BJ (cell line): ENCODE measurements around the gene LYL1. TPM values are rescaled to one million over a fixed set of nuclear protein-coding genes. Genes with fewer than 3 reads are reported as not detected.

Source experiments
- CTCF ChIA-PET: fragments of 350-600 bp; formaldehyde crosslinking; extraction: SDS; loops from one replicate; lab custom pipeline; 2021; ENCODE audit warnings: antibody characterized with exemption, inconsistent platforms; lab: Yijun Ruan, JAX
- POLR2A ChIA-PET: fragments of 300-600 bp; sonication (Branson Sonifier 250); formaldehyde crosslinking; extraction: SDS; loops from one replicate; lab custom pipeline; 2021; ENCODE audit warnings: antibody characterized with exemption; lab: Charles Lee
- DNase-seq: peaks from one replicate; pipeline ENCODE4 v3.0.0-alpha.2; 2011; ENCODE audit warnings: low read depth
- H3K27me3 ChIP-seq: 2 replicates; pipeline ENCODE4 v1.6.0; 2011; ENCODE audit warnings: low read length; ENCODE audit not compliant: control insufficient read depth, insufficient read depth
- H3K36me3 ChIP-seq: 2 replicates; pipeline ENCODE4 v1.5.1; 2011; ENCODE audit warnings: low read length; ENCODE audit not compliant: control insufficient read depth, insufficient read depth
- H3K4me3 ChIP-seq: 2 replicates; pipeline ENCODE4 v1.5.1; 2011; ENCODE audit warnings: low read depth, mild to moderate bottlenecking, control low read depth, low read length
- polyA plus RNA-seq: library from polyadenylated mRNA; depleted of rRNA; stranded (reverse); fragments of >200 nt; gene quantifications from 2 replicates; pipeline ENCODE4 v1.2.3, GENCODE V29; 2011
- TF ChIP-seq, protein P1 (sequence below): IDR thresholded peaks from 2 replicates; pipeline ENCODE4 v1.5.1; 2011; ENCODE audit warnings: low read depth, mild to moderate bottlenecking, control low read depth, inconsistent platforms, low read length, moderate library complexity; ENCODE audit not compliant: insufficient read depth

LYL1 gene
- polyA plus RNA-seq, 1 experiment, result 0.29 TPM

DNA sequence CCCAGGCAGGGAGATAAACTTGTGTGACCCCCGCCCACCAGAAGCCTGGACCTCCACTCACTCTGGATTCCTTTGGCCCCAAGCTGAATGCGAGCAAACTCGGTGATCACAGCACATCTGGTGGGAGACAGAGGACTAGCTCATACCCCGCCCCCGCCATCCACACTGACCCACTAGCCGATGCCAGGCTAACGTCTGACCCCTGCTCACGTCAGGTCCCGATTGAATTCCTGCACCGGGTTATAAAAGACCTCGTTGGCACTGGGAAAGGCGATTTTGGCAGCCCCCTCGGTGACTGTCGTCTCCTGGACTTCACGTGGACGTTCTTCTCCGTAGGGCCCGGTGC lies 13.3 kb upstream of the LYL1 start:
- POLR2A ChIA-PET, result no interaction called here
- Histone ChIP-seq H3K27me3 (no peaks in the 10 kb centered on the region), H3K36me3 (peaks cover 6% of the 10 kb centered on the region), H3K4me3 (peak overlapping the region; percentile 99)
- TF ChIP-seq, protein P1, sequence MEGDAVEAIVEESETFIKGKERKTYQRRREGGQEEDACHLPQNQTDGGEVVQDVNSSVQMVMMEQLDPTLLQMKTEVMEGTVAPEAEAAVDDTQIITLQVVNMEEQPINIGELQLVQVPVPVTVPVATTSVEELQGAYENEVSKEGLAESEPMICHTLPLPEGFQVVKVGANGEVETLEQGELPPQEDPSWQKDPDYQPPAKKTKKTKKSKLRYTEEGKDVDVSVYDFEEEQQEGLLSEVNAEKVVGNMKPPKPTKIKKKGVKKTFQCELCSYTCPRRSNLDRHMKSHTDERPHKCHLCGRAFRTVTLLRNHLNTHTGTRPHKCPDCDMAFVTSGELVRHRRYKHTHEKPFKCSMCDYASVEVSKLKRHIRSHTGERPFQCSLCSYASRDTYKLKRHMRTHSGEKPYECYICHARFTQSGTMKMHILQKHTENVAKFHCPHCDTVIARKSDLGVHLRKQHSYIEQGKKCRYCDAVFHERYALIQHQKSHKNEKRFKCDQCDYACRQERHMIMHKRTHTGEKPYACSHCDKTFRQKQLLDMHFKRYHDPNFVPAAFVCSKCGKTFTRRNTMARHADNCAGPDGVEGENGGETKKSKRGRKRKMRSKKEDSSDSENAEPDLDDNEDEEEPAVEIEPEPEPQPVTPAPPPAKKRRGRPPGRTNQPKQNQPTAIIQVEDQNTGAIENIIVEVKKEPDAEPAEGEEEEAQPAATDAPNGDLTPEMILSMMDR, result no peak
- CTCF ChIA-PET, result interaction anchor here (1.0 to 2.2 kb wide), 3 partner anchors 22 to 138 kb away, joined by 3 to 6 read pairs (median 4); no protein-coding TSS in a partner anchor
- DNase-seq, result no peak

DNA sequence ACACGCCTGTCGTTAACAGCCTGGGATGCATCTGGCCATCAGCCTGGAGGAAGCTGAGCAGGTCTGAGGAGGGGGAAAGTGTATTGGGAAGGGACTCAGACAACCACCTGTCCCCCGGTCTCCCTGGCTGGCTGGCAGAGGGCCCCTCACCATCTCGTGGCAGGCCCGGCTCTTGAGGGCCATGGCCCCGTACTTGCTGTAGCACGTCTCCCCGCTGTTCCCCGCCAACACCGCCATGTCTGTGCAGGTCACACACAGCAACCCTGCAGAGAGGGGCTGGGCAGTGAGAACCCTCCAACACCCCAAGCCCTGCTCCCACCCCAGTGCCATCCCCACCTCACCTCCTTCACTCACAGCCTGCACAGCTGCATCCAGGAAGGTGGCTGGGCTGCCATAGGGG lies 9.9 kb upstream of the LYL1 start:
- CTCF ChIA-PET, result interaction anchor here (1.6 kb wide), 1 partner anchor 18 kb away, joined by 7 read pairs; no protein-coding TSS in a partner anchor
- Histone ChIP-seq H3K4me3 (no peak overlapping the region), H3K36me3 (peaks cover 14% of the 10 kb centered on the region), H3K27me3 (no peaks in the 10 kb centered on the region)
- DNase-seq, result no peak
- POLR2A ChIA-PET, result no interaction called here
- TF ChIP-seq, protein P1, result no peak

DNA sequence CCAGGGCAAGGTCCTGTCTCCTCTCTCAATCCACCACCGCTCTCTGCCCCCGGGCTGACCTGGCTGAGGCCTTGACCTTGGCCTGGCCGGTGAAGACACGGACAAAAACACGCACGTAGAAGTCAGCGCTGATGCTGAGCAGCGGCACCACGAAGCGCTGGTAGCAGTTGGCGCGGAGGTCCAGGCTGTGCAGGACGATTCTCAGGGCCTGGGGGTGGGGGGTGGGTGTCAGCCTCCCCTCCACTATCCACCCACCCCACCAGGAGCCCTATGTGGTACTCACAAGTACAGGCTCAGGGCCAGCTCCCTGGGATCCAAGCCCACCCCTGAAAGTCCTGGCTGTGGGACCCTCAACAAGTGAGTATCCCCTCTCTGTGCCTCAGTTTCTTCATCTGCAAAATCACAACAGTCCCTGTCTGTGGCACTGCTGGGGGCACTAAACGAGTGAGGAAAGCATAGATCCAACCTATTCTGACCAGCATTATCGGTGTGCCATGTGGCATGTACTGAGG lies 7.5 kb upstream of the LYL1 start:
- no peak for DNase-seq
- no peak overlapping the region for H3K4me3 ChIP-seq
- no peaks in the 10 kb centered on the region for H3K27me3 ChIP-seq
- peaks cover 17% of the 10 kb centered on the region for H3K36me3 ChIP-seq
- ChIA-PET CTCF (interaction anchor here (0.9 kb wide), 1 partner anchor 145 kb away, joined by 3 read pairs; no protein-coding TSS in a partner anchor), POLR2A (no interaction called here)
- TF ChIP-seq, protein P1, result no peak

DNA sequence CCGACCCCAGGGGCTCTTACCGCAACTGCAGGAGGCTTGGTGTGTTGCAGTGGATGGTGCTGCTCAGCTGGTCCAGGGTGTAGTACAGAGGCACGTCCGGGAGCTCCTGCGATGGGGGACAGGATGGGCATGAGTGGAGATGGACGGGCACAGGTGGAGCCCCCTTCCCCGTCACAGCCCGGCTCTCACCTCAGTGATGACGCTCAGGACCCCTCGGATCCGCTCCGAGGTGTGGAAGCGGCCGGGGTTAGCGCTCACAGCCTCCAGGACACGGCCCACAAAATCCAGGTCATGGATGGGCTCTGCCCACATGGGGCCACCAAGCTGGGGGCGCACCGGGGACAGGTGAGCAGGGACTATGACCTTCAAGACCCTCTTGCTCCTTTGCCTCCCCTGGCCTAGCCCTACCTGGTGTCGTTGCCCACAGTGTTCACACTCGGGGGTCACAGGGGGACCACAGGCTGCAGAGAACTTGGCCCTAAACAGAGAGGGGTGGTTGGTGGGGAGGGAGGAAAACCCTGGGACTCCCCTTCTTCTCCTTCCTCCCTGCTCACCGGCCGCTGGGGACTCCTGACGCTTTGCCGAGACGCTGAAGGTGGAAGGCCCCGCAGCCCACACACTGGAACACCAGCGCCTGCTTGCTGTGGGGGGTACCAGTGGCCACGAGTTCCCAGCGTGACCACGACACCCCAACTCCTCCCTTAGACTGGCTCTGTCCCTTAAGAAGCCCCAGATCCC lies 6.9 kb upstream of the LYL1 start:
- ChIA-PET CTCF (no interaction called here), POLR2A (no interaction called here)
- TF ChIP-seq, protein P1, result no peak
- H3K36me3 ChIP-seq, result peaks cover 17% of the 10 kb centered on the region
- H3K4me3 ChIP-seq, result no peak overlapping the region
- DNase-seq, result no peak
- no peaks in the 10 kb centered on the region for H3K27me3 ChIP-seq

DNA sequence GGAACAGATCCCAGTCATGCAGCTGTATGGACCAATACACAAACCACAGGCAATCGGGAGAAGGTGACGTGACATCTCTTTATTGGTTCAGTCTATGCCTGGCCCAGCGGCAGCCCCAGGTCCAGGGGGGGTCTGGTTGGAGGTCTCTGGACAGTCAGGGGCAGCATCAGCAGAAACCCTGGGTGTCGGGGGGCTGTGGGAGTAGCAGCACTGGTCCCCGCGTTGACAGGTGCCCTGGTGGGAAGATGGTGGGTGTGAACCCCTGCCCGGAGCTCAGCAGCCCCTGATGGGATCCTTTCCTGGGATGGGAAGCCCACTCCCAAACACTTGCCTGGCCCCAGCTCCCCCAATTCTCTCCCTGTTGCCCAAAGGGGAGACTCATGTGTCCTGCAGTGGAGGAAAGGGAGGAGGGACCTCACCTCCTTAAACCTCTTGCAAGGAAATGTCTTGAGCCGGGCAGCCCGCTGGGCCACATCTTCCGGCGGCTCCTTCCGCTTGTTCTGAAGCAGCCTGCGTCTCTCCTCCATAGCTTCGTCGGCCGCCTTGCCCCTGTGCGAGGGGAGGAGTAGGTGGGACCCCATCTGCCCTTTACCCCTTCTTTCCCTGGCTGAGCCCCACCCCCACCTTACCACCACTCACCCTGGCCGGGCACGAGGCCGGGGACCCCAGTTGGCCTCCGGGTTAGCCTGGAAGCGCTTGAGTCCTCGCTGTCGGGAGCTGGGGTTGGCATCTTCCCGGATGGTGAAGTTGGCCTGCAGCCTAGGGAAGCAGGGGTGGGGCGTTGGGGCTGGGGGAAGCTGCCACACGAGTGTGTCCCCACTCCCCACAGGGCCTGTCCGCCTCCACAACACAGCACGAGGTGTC lies 2.4 kb upstream of the LYL1 start:
- no peak for DNase-seq
- H3K27me3 ChIP-seq, result no peaks in the 10 kb centered on the region
- H3K36me3 ChIP-seq, result peaks cover 12% of the 10 kb centered on the region
- H3K4me3 ChIP-seq, result no peak overlapping the region
- CTCF ChIA-PET, result interaction anchor here (0.6 to 4.0 kb wide), 17 partner anchors 10 to 156 kb away, joined by 3 to 25 read pairs (median 3); partner anchors contain the start of gene NACC1
- TF ChIP-seq, protein P1, result no peak
- POLR2A ChIA-PET, result no interaction called here
